HepG2 (cell line): ENCODE measurements around the gene SLC25A48. TPM values are rescaled to one million over a fixed set of nuclear protein-coding genes. Genes with fewer than 3 reads are reported as not detected.
A peak's percentile ranks its signal among the peaks of the same experiment; 100 is the strongest.

Experiments
- FOSL1 ChIP-seq: sonication (generic); formaldehyde crosslinking; IDR thresholded peaks from 2 replicates; pipeline ENCODE4 v1.9.0; 2021; ENCODE audit warnings: missing genetic modification reagents, borderline replicate concordance
- FOXA1 ChIP-seq, 2 experiments: fragments of 450-650 bp in 1 of 2; sonication (generic) in 1 of 2; formaldehyde crosslinking in 1 of 2; IDR thresholded peaks; 2 replicates each; pipeline versions ENCODE4 v1.4.0 to v1.6.1; 2016 to 2020; ENCODE audit warnings: missing genetic modification reagents in 1 of 2
- HIVEP1 ChIP-seq: sonication (generic); formaldehyde crosslinking; IDR thresholded peaks from 2 replicates; pipeline ENCODE4 v1.4.0; 2020; ENCODE audit warnings: mild to moderate bottlenecking, missing genetic modification reagents
- HOXA5 ChIP-seq: sonication (generic); formaldehyde crosslinking; IDR thresholded peaks from 2 replicates; pipeline ENCODE4 v1.4.0; 2020; ENCODE audit warnings: missing genetic modification reagents
- MAFG ChIP-seq: sonication (generic); formaldehyde crosslinking; IDR thresholded peaks from 2 replicates; pipeline ENCODE4 v1.5.1; 2020; ENCODE audit warnings: mild to moderate bottlenecking, missing genetic modification reagents
- NFE2 ChIP-seq: sonication (generic); formaldehyde crosslinking; IDR thresholded peaks from 2 replicates; pipeline ENCODE4 v1.4.0; 2020; ENCODE audit warnings: missing genetic modification reagents
- RCOR2 ChIP-seq: IDR thresholded peaks from 2 replicates; pipeline ENCODE4 v1.6.1; 2016; ENCODE audit warnings: missing biosample characterization, missing genetic modification reagents
- REPIN1 ChIP-seq: sonication (generic); formaldehyde crosslinking; IDR thresholded peaks from 2 replicates; pipeline ENCODE4 v1.8.0; 2022; ENCODE audit warnings: missing genetic modification reagents, low read depth, mild to moderate bottlenecking, borderline replicate concordance
- SAFB2 ChIP-seq: sonication (generic); formaldehyde crosslinking; IDR thresholded peaks from 2 replicates; pipeline ENCODE4 v1.5.1; 2020; ENCODE audit warnings: missing genetic modification reagents, low read depth, mild to moderate bottlenecking, borderline replicate concordance
- U2AF2 ChIP-seq: fragments of 200-400 bp; formaldehyde crosslinking; IDR thresholded peaks from 2 replicates; pipeline ENCODE4 v1.6.1; 2017; ENCODE audit warnings: low read depth, mild to moderate bottlenecking, low read length
- YY1 ChIP-seq: IDR thresholded peaks from 2 replicates; pipeline ENCODE4 v1.6.1; 2011; ENCODE audit warnings: low read length, low read depth, moderate library complexity, mild to moderate bottlenecking; ENCODE audit not compliant: insufficient read depth, insufficient replicate concordance
- ZMYM3 ChIP-seq: sonication (generic); formaldehyde crosslinking; IDR thresholded peaks from 2 replicates; pipeline ENCODE4 v1.5.1; 2020; ENCODE audit warnings: mild to moderate bottlenecking, missing genetic modification reagents
- ZNF17 ChIP-seq: sonication (generic); formaldehyde crosslinking; IDR thresholded peaks from 2 replicates; pipeline ENCODE4 v1.5.0; 2020; ENCODE audit warnings: mild to moderate bottlenecking, missing genetic modification reagents
- ZNF264 ChIP-seq: sonication (generic); formaldehyde crosslinking; IDR thresholded peaks from 2 replicates; pipeline ENCODE4 v1.4.0; 2020; ENCODE audit warnings: missing genetic modification reagents
- ZNF33A ChIP-seq: sonication (generic); formaldehyde crosslinking; IDR thresholded peaks from 2 replicates; pipeline ENCODE4 v1.5.1; 2020; ENCODE audit warnings: missing genetic modification reagents, mild to moderate bottlenecking, moderate library complexity, borderline replicate concordance
- ZNF44 ChIP-seq: sonication (generic); formaldehyde crosslinking; IDR thresholded peaks from 2 replicates; pipeline ENCODE4 v1.5.1; 2020; ENCODE audit warnings: mild to moderate bottlenecking, missing genetic modification reagents
- ZNF468 ChIP-seq: sonication (generic); formaldehyde crosslinking; IDR thresholded peaks from 2 replicates; pipeline ENCODE4 v1.8.0; 2022; ENCODE audit warnings: mild to moderate bottlenecking, moderate library complexity, missing genetic modification reagents
- ZNF557 ChIP-seq: sonication (generic); formaldehyde crosslinking; IDR thresholded peaks from 2 replicates; pipeline ENCODE4 v1.4.0; 2020; ENCODE audit warnings: missing genetic modification reagents
- ZNF563 ChIP-seq: sonication (generic); formaldehyde crosslinking; IDR thresholded peaks from 2 replicates; pipeline ENCODE4 v1.8.0; 2022; ENCODE audit warnings: mild to moderate bottlenecking, moderate library complexity, missing genetic modification reagents
- ZNF607 ChIP-seq: sonication (generic); formaldehyde crosslinking; IDR thresholded peaks from 2 replicates; pipeline ENCODE4 v1.5.1; 2020; ENCODE audit warnings: missing genetic modification reagents, mild to moderate bottlenecking, borderline replicate concordance
- ZNF619 ChIP-seq: sonication (generic); formaldehyde crosslinking; IDR thresholded peaks from 2 replicates; pipeline ENCODE4 v1.4.0; 2020; ENCODE audit warnings: mild to moderate bottlenecking, missing genetic modification reagents
- ZNF816 ChIP-seq: sonication (generic); formaldehyde crosslinking; IDR thresholded peaks from 2 replicates; pipeline ENCODE4 v1.8.0; 2022; ENCODE audit warnings: missing genetic modification reagents, mild to moderate bottlenecking, borderline replicate concordance
- ZNF839 ChIP-seq: sonication (generic); formaldehyde crosslinking; IDR thresholded peaks from 2 replicates; pipeline ENCODE4 v1.4.0; 2020; ENCODE audit warnings: missing genetic modification reagents, mild to moderate bottlenecking, borderline replicate concordance
- ZNF891 ChIP-seq: sonication (generic); formaldehyde crosslinking; IDR thresholded peaks from 2 replicates; pipeline ENCODE4 v1.5.0; 2020; ENCODE audit warnings: mild to moderate bottlenecking, missing genetic modification reagents
- polyA plus RNA-seq, 8 experiments: library from polyadenylated mRNA; depleted of rRNA in 3 of 8; stranded (reverse) in 7 of 8; unstranded in 1 of 8; fragments of >200 nt; fragmentation: Illumina TruSeq in 4 of 8; extraction: Trizol in 4 of 8; gene quantifications; 2 replicates each; pipeline versions ENCODE4 v1.2.1 to v1.2.3, GENCODE V29; 2011 to 2016; ENCODE audit warnings: low read depth in 4 of 8, missing spikeins in 1 of 8, mixed read lengths in 1 of 8; ENCODE audit not compliant: insufficient read depth in 1 of 8
- total RNA-seq, 5 experiments: library from RNA; depleted of rRNA; stranded (reverse); fragments of >200 nt; fragmentation: Illumina TruSeq; extraction: Trizol; gene quantifications; 2 replicates each; pipeline ENCODE4 v1.2.3, GENCODE V29; 2016; ENCODE audit warnings: low read depth in 1 of 5
- TF ChIP-seq, protein P1 (sequence below): sonication (generic); formaldehyde crosslinking; IDR thresholded peaks from 2 replicates; pipeline ENCODE4 v1.4.0; 2020; ENCODE audit warnings: mild to moderate bottlenecking, missing genetic modification reagents, borderline replicate concordance
- TF ChIP-seq, protein P2 (sequence below): sonication (generic); formaldehyde crosslinking; IDR thresholded peaks from 2 replicates; pipeline ENCODE4 v1.5.0; 2020; ENCODE audit warnings: mild to moderate bottlenecking, low read depth, missing genetic modification reagents, borderline replicate concordance
- TF ChIP-seq, protein P3 (sequence below): IDR thresholded peaks from 2 replicates; pipeline ENCODE4 v1.6.1; 2018; ENCODE audit warnings: missing genetic modification reagents
- TF ChIP-seq, protein P4 (sequence below): sonication (generic); formaldehyde crosslinking; IDR thresholded peaks from 2 replicates; pipeline ENCODE4 v1.5.1; 2020; ENCODE audit warnings: mild to moderate bottlenecking, moderate library complexity, missing genetic modification reagents

SLC25A48 gene
- total and polyA plus RNA-seq, 2 of the 13 experiments (the other 11 are each of a cell fraction or from before 2014, with no cell fraction given), result 0.17 to 4.5 TPM

DNA sequence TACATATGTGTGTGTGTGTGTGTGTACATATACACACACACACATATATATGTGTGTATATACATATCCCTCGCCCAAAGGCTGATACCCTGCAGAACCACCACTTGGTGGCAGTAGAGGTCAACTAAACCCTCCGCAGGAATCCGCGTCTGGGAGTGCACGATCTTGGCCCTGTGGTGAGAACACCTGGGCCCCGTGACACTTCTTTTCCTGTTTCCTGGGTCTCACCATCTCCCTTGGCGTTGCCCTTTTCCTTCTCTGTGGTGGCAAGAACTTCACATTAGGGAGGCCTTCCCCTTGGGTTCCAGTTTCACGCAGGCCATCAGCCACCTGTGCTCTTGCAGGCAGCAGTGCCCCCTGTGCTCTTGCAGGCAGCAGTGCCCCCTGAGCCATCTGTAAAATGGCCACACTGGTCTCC lies 53.0 kb downstream of the SLC25A48 start (continued):
- TF ChIP-seq ZMYM3 (peak; percentile 57; the same call in 1 of the 2 replicates), HOXA5 (CRISPR knock-in tag) (peak; percentile 62; the same call in 1 of the 2 replicates), ZNF557 (CRISPR knock-in tag) (no peak), REPIN1 (CRISPR knock-in tag) (no peak), ZNF44 (no peak), FOXA1 (IDR thresholded peaks at IDR 0.05) (no peak), FOXA1 (CRISPR knock-in tag; IDR thresholded peaks at IDR 0.05) (no peak), FOSL1 (CRISPR knock-in tag) (no peak), ZNF607 (CRISPR knock-in tag) (0 out of 2 replicates have a peak, but pooled peaks have one; percentile 48), ZNF33A (no peak), NFE2 (CRISPR knock-in tag) (no peak), ZNF468 (CRISPR knock-in tag) (no peak), ZNF17 (CRISPR knock-in tag) (no peak), ZNF264 (no peak), U2AF2 (no peak), ZNF619 (CRISPR knock-in tag) (no peak), HIVEP1 (CRISPR knock-in tag) (0 out of 2 replicates have a peak, but pooled peaks have one; percentile 30), ZNF839 (CRISPR knock-in tag) (no peak), ZNF563 (CRISPR knock-in tag) (no peak), SAFB2 (CRISPR knock-in tag) (no peak), ZNF891 (CRISPR knock-in tag) (no peak), RCOR2 (no peak), YY1 (no peak), MAFG (no peak), ZNF816 (no peak)
- TF ChIP-seq, protein P1, sequence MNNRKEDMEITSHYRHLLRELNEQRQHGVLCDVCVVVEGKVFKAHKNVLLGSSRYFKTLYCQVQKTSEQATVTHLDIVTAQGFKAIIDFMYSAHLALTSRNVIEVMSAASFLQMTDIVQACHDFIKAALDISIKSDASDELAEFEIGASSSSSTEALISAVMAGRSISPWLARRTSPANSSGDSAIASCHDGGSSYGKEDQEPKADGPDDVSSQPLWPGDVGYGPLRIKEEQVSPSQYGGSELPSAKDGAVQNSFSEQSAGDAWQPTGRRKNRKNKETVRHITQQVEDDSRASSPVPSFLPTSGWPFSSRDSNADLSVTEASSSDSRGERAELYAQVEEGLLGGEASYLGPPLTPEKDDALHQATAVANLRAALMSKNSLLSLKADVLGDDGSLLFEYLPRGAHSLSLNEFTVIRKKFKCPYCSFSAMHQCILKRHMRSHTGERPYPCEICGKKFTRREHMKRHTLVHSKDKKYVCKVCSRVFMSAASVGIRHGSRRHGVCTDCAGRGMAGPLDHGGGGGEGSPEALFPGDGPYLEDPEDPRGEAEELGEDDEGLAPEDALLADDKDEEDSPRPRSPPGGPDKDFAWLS (CRISPR knock-in tag), result no peak
- TF ChIP-seq, protein P2, sequence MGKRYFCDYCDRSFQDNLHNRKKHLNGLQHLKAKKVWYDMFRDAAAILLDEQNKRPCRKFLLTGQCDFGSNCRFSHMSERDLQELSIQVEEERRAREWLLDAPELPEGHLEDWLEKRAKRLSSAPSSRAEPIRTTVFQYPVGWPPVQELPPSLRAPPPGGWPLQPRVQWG (CRISPR knock-in tag), result no peak
- TF ChIP-seq, protein P3, sequence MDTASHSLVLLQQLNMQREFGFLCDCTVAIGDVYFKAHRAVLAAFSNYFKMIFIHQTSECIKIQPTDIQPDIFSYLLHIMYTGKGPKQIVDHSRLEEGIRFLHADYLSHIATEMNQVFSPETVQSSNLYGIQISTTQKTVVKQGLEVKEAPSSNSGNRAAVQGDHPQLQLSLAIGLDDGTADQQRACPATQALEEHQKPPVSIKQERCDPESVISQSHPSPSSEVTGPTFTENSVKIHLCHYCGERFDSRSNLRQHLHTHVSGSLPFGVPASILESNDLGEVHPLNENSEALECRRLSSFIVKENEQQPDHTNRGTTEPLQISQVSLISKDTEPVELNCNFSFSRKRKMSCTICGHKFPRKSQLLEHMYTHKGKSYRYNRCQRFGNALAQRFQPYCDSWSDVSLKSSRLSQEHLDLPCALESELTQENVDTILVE (CRISPR knock-in tag), result no peak
- TF ChIP-seq, protein P4, sequence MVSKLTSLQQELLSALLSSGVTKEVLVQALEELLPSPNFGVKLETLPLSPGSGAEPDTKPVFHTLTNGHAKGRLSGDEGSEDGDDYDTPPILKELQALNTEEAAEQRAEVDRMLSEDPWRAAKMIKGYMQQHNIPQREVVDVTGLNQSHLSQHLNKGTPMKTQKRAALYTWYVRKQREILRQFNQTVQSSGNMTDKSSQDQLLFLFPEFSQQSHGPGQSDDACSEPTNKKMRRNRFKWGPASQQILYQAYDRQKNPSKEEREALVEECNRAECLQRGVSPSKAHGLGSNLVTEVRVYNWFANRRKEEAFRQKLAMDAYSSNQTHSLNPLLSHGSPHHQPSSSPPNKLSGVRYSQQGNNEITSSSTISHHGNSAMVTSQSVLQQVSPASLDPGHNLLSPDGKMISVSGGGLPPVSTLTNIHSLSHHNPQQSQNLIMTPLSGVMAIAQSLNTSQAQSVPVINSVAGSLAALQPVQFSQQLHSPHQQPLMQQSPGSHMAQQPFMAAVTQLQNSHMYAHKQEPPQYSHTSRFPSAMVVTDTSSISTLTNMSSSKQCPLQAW (CRISPR knock-in tag), result peak; percentile 66; the same call in 1 of the 2 replicates
